ENCODE data around the gene USPL1. TPM values are rescaled to one million over a fixed set of nuclear protein-coding genes. Genes with fewer than 3 reads are reported as not detected.

USPL1 gene
- total and polyA plus RNA-seq, 2 of the 13 experiments (the other 11 are each of a cell fraction or from before 2014, with no cell fraction given) = 13.7 to 15.9 TPM

GRCh38 chr13:30673669-30674521 is 56.2 kb downstream of the USPL1 start (continued):
- TF ChIP-seq ZBTB39 (CRISPR knock-in tag; IDR thresholded peaks at IDR 0.05) (peak; percentile 72; the same call in 1 of the 2 replicates), DZIP1 (CRISPR knock-in tag; IDR thresholded peaks at IDR 0.05) (no peak), TRAFD1 (CRISPR knock-in tag; IDR thresholded peaks at IDR 0.05; ENCODE audit: borderline replicate concordance) (no peak; the same call in 1 of the 2 replicates), ZMYM2 (CRISPR knock-in tag; IDR thresholded peaks at IDR 0.05) (peak; percentile 71), RORA (CRISPR knock-in tag; IDR thresholded peaks at IDR 0.05) (no peak), SKI (IDR thresholded peaks at IDR 0.05; ENCODE audit: partially characterized antibody) (peak; percentile 81), EED (CRISPR knock-in tag; IDR thresholded peaks at IDR 0.05) (peak; percentile 52; the same call in 1 of the 2 replicates), ZNF598 (CRISPR knock-in tag; IDR thresholded peaks at IDR 0.05; ENCODE audit: borderline replicate concordance) (0 out of 2 replicates have a peak, but pooled peaks have one; percentile 54), SP5 (CRISPR knock-in tag; IDR thresholded peaks at IDR 0.05; ENCODE audit: borderline replicate concordance, low read depth) (no peak), HMGA1 (CRISPR knock-in tag; conservative IDR thresholded peaks at IDR 0.05) (no peak), HNRNPUL1 (IDR thresholded peaks at IDR 0.05; ENCODE audit: low read depth, low read length) (no peak), ZNF7 (CRISPR knock-in tag; IDR thresholded peaks at IDR 0.05) (no peak), ZNF605 (CRISPR knock-in tag; IDR thresholded peaks at IDR 0.05) (no peak; the same call in 1 of the 2 replicates), PHF5A (CRISPR knock-in tag; IDR thresholded peaks at IDR 0.05; ENCODE audit: low read depth, unreplicated experiment) (no peak), THAP11 (CRISPR knock-in tag; IDR thresholded peaks at IDR 0.05) (peak; percentile 67), RFX1 (IDR thresholded peaks at IDR 0.05) (no peak), ZNF225 (CRISPR knock-in tag; IDR thresholded peaks at IDR 0.05) (peak; percentile 45; the same call in 1 of the 2 replicates), EHMT2 (IDR thresholded peaks at IDR 0.05; ENCODE audit: borderline replicate concordance, low read depth, low read length) (no peak; the same call in 1 of the 2 replicates), ZFY (CRISPR knock-in tag; IDR thresholded peaks at IDR 0.05) (peak; percentile 76), PRMT3 (CRISPR knock-in tag; IDR thresholded peaks at IDR 0.05; ENCODE audit: borderline replicate concordance, low read depth) (no peak), ZBTB46 (CRISPR knock-in tag; IDR thresholded peaks at IDR 0.05; ENCODE audit: borderline replicate concordance) (peak; percentile 88; the same call in 1 of the 2 replicates)
